BE2C (cell line): ENCODE data around the gene MSANTD3.

Experiments used
- DNase-seq: peaks from one replicate; pipeline ENCODE4 v3.0.0-alpha.2; 2020
- H3K27me3 ChIP-seq: fragments of 250-450 bp; sonication (Bioruptor Pico); 2 replicates; pipeline ENCODE4 v1.5.1; 2020; ENCODE audit warnings: mild to moderate bottlenecking
- H3K36me3 ChIP-seq: fragments of 250-450 bp; sonication (Bioruptor Pico); 2 replicates; pipeline ENCODE4 v1.5.1; 2020; ENCODE audit warnings: mild to moderate bottlenecking
- H3K4me1 ChIP-seq: fragments of 250-450 bp; sonication (Bioruptor Pico); 2 replicates; pipeline ENCODE4 v1.5.1; 2020
- H3K4me3 ChIP-seq: 2 replicates; pipeline ENCODE4 v1.5.1; 2011; ENCODE audit warnings: low read depth, low read length
- H3K9me3 ChIP-seq: fragments of 250-450 bp; sonication (Bioruptor Pico); 2 replicates; pipeline ENCODE4 v1.5.1; 2020
- CTCF ChIP-seq: IDR thresholded peaks from 2 replicates; pipeline ENCODE4 v1.5.1; 2012; ENCODE audit warnings: mild to moderate bottlenecking, low read depth, low read length

MSANTD3 gene

GRCh38 chr9:100465761-100466160, 38.8 kb downstream of the MSANTD3 start:
- Histone ChIP-seq H3K27me3 (no peaks in the 10 kb centered on the region), H3K36me3 (no peaks in the 10 kb centered on the region)

GRCh38 chr9:100466171-100466828, 39.4 kb downstream of the MSANTD3 start:
- no peak for TF ChIP-seq CTCF
- Histone ChIP-seq H3K4me3 (no peak overlapping the region), H3K9me3 (no peaks in the 10 kb centered on the region), H3K27me3 (no peaks in the 10 kb centered on the region), H3K4me1 (no peaks in the 10 kb centered on the region), H3K36me3 (no peaks in the 10 kb centered on the region)
- DNase-seq: no peak

More at GRCh38 chr9:100465761-100466160, 38.8 kb downstream of the MSANTD3 start:
- Histone ChIP-seq H3K4me1 (no peaks in the 10 kb centered on the region), H3K4me3 (no peak overlapping the region), H3K9me3 (no peaks in the 10 kb centered on the region)
- no peak for DNase-seq
- no peak for TF ChIP-seq CTCF

- H3K4me1 ChIP-seq: no peaks in the 10 kb centered on the region
- H3K27me3 ChIP-seq: no peaks in the 10 kb centered on the region
- H3K36me3 ChIP-seq: no peaks in the 10 kb centered on the region
- H3K4me3 ChIP-seq: no peak overlapping the region
- TF ChIP-seq CTCF: no peak
- no peak for DNase-seq
- H3K9me3 ChIP-seq: no peaks in the 10 kb centered on the region
Measured at GRCh38 chr9:100466829-100467221, 39.9 kb downstream of the MSANTD3 start.

GRCh38 chr9:100468041-100468440, 41.1 kb downstream of the MSANTD3 start:
- Histone ChIP-seq H3K4me3 (no peak overlapping the region), H3K9me3 (no peaks in the 10 kb centered on the region; the same call in 1 of the 2 replicates), H3K36me3 (no peaks in the 10 kb centered on the region), H3K27me3 (no peaks in the 10 kb centered on the region), H3K4me1 (no peaks in the 10 kb centered on the region)
- TF ChIP-seq CTCF: no peak
- DNase-seq: no peak

- Histone ChIP-seq H3K9me3 (no peaks in the 10 kb centered on the region; the same call in 1 of the 2 replicates), H3K27me3 (no peaks in the 10 kb centered on the region), H3K4me1 (no peaks in the 10 kb centered on the region), H3K36me3 (no peaks in the 10 kb centered on the region), H3K4me3 (peak overlapping the region; percentile 27)
- no peak for TF ChIP-seq CTCF
- no peak for DNase-seq
Measured at GRCh38 chr9:100472268-100472667, 45.3 kb downstream of the MSANTD3 start.

GRCh38 chr9:100472788-100473275, 45.9 kb downstream of the MSANTD3 start, which contains the start of gene TMEFF1:
TSS of gene TMEFF1 (plus strand) at chr9:100473149. CDS start at chr9:100473545, 396 bp downstream.
- no peaks in the 10 kb centered on the region; the same call in 1 of the 2 replicates for H3K9me3 ChIP-seq
- no peaks in the 10 kb centered on the region for H3K27me3 ChIP-seq
- peak; percentile 84 for DNase-seq
- TF ChIP-seq CTCF: 0 out of 2 replicates have a peak, but pooled peaks have one; percentile 4
- no peaks in the 10 kb centered on the region for H3K36me3 ChIP-seq
- peak within 1 kb of the TSS; percentile 75 for H3K4me3 ChIP-seq
- no peaks in the 10 kb centered on the region for H3K4me1 ChIP-seq
